SK-N-SH (cell line): Measurements from ENCODE around the gene DECR2. TPM values are rescaled to one million over a fixed set of nuclear protein-coding genes. Genes with fewer than 3 reads are reported as not detected.

Source experiments
- CTCF ChIA-PET: fragments of 300-600, 350-600 bp; formaldehyde crosslinking; extraction: SDS; loops from one replicate; lab custom pipeline; 2021; lab: Yijun Ruan, JAX
- POLR2A ChIA-PET: fragments of 350-600 bp; sonication (Branson Sonifier 250); formaldehyde crosslinking; extraction: SDS; loops from one replicate; lab custom pipeline; 2020; ENCODE audit warnings: antibody characterized with exemption, inconsistent platforms; lab: Yijun Ruan, JAX
- DNase-seq: peaks from one replicate; pipeline ENCODE4 v3.0.0; 2012
- H2AFZ ChIP-seq: fragments of 200-600 bp; sonication (generic); 2 replicates; pipeline ENCODE4 v1.8.1; 2016; ENCODE audit warnings: antibody characterized with exemption, mild to moderate bottlenecking, low read depth
- H3F3A ChIP-seq: fragments of 200-600 bp; sonication (generic); replicated peaks from 2 replicates; pipeline ENCODE3; 2016; ENCODE audit warnings: antibody characterized with exemption, mild to moderate bottlenecking; ENCODE audit not compliant: insufficient read depth
- H3K27ac ChIP-seq, 2 experiments: fragments of 200-500 bp in 1 of 2; fragments of 200-600 bp in 1 of 2; sonication (Bioruptor generic) in 1 of 2; sonication (generic), shearing (Covaris generic) in 1 of 2; 2 replicates each; pipeline versions ENCODE4 v1.5.1 to v1.6.1; 2014 to 2016; ENCODE audit warnings: low read depth in 2 of 2, inconsistent platforms in 1 of 2, low read length in 1 of 2, mild to moderate bottlenecking in 1 of 2, mixed read lengths in 1 of 2
- H3K27me3 ChIP-seq: fragments of 200-600 bp; sonication (generic), shearing (Covaris generic); 2 replicates; pipeline ENCODE4 v1.6.1; 2016; ENCODE audit warnings: mixed run types; ENCODE audit not compliant: insufficient read depth
- H3K36me3 ChIP-seq, 2 experiments: fragments of 200-500 bp in 1 of 2; fragments of 200-600 bp in 1 of 2; sonication (Bioruptor generic) in 1 of 2; sonication (generic) in 1 of 2; replicated peaks in 1 of 2; 2 replicates each; pipeline versions ENCODE3 to v1.5.1; 2014 to 2016; ENCODE audit warnings: low read length in 1 of 2, mild to moderate bottlenecking in 1 of 2; ENCODE audit not compliant: insufficient read depth in 2 of 2, control insufficient read depth in 1 of 2
- H3K4me1 ChIP-seq, 2 experiments: fragments of 200-500 bp in 1 of 2; fragments of 200-600 bp in 1 of 2; sonication (Bioruptor generic) in 1 of 2; sonication (generic), shearing (Covaris generic) in 1 of 2; 2 replicates each; pipeline versions ENCODE4 v1.5.1 to v1.6.1; 2014 to 2016; ENCODE audit warnings: low read depth in 1 of 2, low read length in 1 of 2, mixed run types in 1 of 2; ENCODE audit not compliant: insufficient read depth in 2 of 2, control insufficient read depth in 1 of 2
- H3K4me2 ChIP-seq: fragments of 200-600 bp; sonication (generic), shearing (Covaris generic); 2 replicates; pipeline ENCODE4 v1.6.1; 2017; ENCODE audit warnings: mixed run types
- H3K4me3 ChIP-seq, 2 experiments: fragments of 200-500 bp in 1 of 2; fragments of 200-600 bp in 1 of 2; sonication (Bioruptor generic) in 1 of 2; sonication (generic), shearing (Covaris generic) in 1 of 2; 2 replicates each; pipeline versions ENCODE4 v1.5.1 to v1.8.1; 2014 to 2016; ENCODE audit warnings: low read depth in 2 of 2, inconsistent platforms in 1 of 2, low read length in 1 of 2, mild to moderate bottlenecking in 1 of 2, mixed read lengths in 1 of 2, moderate library complexity in 1 of 2
- H3K79me2 ChIP-seq: fragments of 200-600 bp; sonication (generic); 2 replicates; pipeline ENCODE4 v1.8.1; 2017; ENCODE audit warnings: mild to moderate bottlenecking; ENCODE audit not compliant: insufficient read depth
- H3K9ac ChIP-seq: fragments of 200-600 bp; sonication (generic); 2 replicates; pipeline ENCODE4 v1.6.1; 2017; ENCODE audit warnings: mixed run types
- H3K9me2 ChIP-seq: fragments of 200-600 bp; sonication (generic); 2 replicates; pipeline ENCODE4 v1.6.1; 2017; ENCODE audit warnings: mixed run types
- H3K9me3 ChIP-seq: fragments of 200-600 bp; sonication (generic); 2 replicates; pipeline ENCODE4 v1.6.1; 2017; ENCODE audit warnings: mixed run types, mild to moderate bottlenecking, moderate library complexity
- H4K20me1 ChIP-seq: fragments of 200-600 bp; sonication (generic); 2 replicates; pipeline ENCODE4 v1.6.1; 2017; ENCODE audit warnings: mild to moderate bottlenecking, mixed run types; ENCODE audit not compliant: insufficient read depth
- ELF1 ChIP-seq: IDR thresholded peaks from 2 replicates; pipeline ENCODE4 v1.4.0; 2012
- EP300 ChIP-seq, 2 experiments: IDR thresholded peaks; 2 replicates each; pipeline versions ENCODE4 v1.4.0 to v1.6.1; 2012; ENCODE audit warnings: borderline replicate concordance in 1 of 2, low read depth in 1 of 2, low read length in 1 of 2
- EZH2phosphoT487 ChIP-seq: fragments of 200-600 bp; sonication (generic); IDR thresholded peaks from 2 replicates; pipeline ENCODE4 v1.6.1; 2017; ENCODE audit warnings: low read depth, mixed run types, mild to moderate bottlenecking, antibody characterized with exemption, moderate library complexity, borderline replicate concordance
- FOSL2 ChIP-seq: IDR thresholded peaks from 2 replicates; pipeline ENCODE4 v1.4.0; 2012; ENCODE audit warnings: low read depth, mild to moderate bottlenecking, moderate library complexity, borderline replicate concordance
- FOXJ3 ChIP-seq: sonication (generic); formaldehyde crosslinking; IDR thresholded peaks from 2 replicates; pipeline ENCODE4 v1.5.1; 2020; ENCODE audit warnings: mild to moderate bottlenecking, missing genetic modification reagents
- FOXM1 ChIP-seq: IDR thresholded peaks from 2 replicates; pipeline ENCODE4 v1.4.0; 2012; ENCODE audit warnings: low read depth, mild to moderate bottlenecking
- GATA2 ChIP-seq: sonication (generic); formaldehyde crosslinking; IDR thresholded peaks from 2 replicates; pipeline ENCODE4 v1.5.0; 2020; ENCODE audit warnings: mild to moderate bottlenecking, missing genetic modification reagents
- IRF3 ChIP-seq: fragments of 150-350 bp; IDR thresholded peaks from 2 replicates; pipeline ENCODE4 v1.6.1; 2016; ENCODE audit warnings: mild to moderate bottlenecking, low read depth, low read length
- JUND ChIP-seq: IDR thresholded peaks from 2 replicates; pipeline ENCODE4 v1.4.0; 2012
- MEF2A ChIP-seq: IDR thresholded peaks from 2 replicates; pipeline ENCODE4 v1.4.0; 2012; ENCODE audit warnings: low read depth, borderline replicate concordance
- MXI1 ChIP-seq: IDR thresholded peaks from 2 replicates; pipeline ENCODE4 v1.6.1; 2012; ENCODE audit warnings: mild to moderate bottlenecking, low read depth, low read length, improper control_type of control experiment
- NFIC ChIP-seq: IDR thresholded peaks from 2 replicates; pipeline ENCODE4 v1.4.0; 2012; ENCODE audit warnings: borderline replicate concordance
- NRF1 ChIP-seq: IDR thresholded peaks from 2 replicates; pipeline ENCODE4 v1.6.1; 2012; ENCODE audit warnings: low read depth, mild to moderate bottlenecking, low read length
- POLR2AphosphoS5 ChIP-seq: IDR thresholded peaks from 2 replicates; pipeline ENCODE4 v1.6.1; 2012; ENCODE audit warnings: low read depth, low read length
- TAF1 ChIP-seq: IDR thresholded peaks from 2 replicates; pipeline ENCODE4 v1.6.1; 2012; ENCODE audit warnings: low read depth, mild to moderate bottlenecking, low read length, moderate library complexity, borderline replicate concordance
- TEAD4 ChIP-seq: IDR thresholded peaks from 2 replicates; pipeline ENCODE4 v1.4.0; 2012; ENCODE audit warnings: mild to moderate bottlenecking, borderline replicate concordance; ENCODE audit not compliant: insufficient read depth
- YY1 ChIP-seq: IDR thresholded peaks from 2 replicates; pipeline ENCODE4 v1.4.0; 2012; ENCODE audit warnings: low read depth, mild to moderate bottlenecking
- WGBS: methylation state at CpG from one replicate; pipeline ENCODE4 v1.1.6; 2017; ENCODE audit warnings: low lambda C conversion rate; 5-methylcytosine and 5-hydroxymethylcytosine counted together
- polyA plus RNA-seq, 3 experiments: library from polyadenylated mRNA; depleted of rRNA; stranded (reverse); fragments of >200 nt; gene quantifications; 2 replicates each; pipeline ENCODE4 v1.2.3, GENCODE V29; 2012
- TF ChIP-seq, protein P1 (sequence below): fragments of 200-600 bp; sonication (generic); IDR thresholded peaks from 2 replicates; pipeline ENCODE4 v1.6.1; 2017; ENCODE audit warnings: antibody characterized with exemption, mild to moderate bottlenecking, moderate library complexity
- TF ChIP-seq, protein P2 (sequence below): fragments of 150-350 bp; IDR thresholded peaks from 2 replicates; pipeline ENCODE4 v1.6.1; 2017; ENCODE audit warnings: antibody characterized with exemption, low read length, low read depth, borderline replicate concordance

DECR2 gene
- polyA plus RNA-seq, 1 of the 3 experiments (the other 2 are of a cell fraction), result 53.0 TPM

DNA sequence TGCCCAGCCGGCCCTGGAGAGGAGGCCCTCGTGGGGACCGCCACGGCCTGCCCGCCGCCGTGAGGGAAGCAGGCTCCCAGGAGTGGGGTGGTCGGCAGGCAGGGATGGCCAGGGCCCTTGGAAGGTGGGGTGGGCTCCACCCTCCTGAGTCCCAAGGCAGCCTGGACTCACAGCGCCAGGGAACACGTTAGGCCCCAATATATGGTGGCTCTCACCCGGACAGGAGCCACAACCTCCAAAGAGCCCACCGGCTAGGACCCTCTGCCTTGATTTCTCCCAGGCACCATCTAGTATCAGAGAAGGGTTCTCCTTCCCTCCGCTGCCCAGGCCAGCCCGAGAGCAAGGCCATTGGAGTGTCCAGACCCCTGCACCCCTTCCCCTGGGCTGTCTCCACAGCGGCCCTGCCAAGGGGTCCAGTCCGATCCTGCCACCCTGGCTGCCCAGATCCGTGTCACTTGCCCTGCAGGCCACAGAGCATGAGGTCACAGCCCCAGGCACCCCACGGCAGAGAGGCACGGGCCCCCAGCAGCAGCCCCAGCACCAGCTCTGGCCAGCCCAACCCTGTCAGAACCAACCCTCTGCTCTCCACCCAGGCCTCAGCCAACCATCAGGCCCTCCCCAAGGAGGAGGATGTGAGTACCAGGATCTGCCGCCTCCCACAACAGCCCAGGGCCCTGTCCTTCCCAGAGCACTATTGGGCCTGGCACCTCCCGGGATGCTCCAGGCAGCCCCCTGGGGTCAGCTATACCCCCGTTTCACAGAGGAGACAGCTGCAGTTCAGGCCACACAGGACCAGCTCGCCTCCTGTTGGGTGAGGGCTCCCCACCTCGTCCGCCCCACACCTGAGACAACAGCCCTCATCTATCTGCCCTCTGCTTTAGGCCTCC lies 48.0 kb upstream of the DECR2 start:
- ChIA-PET CTCF (interaction anchor here (0.6 to 3.9 kb wide), 9 partner anchors 9 to 247 kb away, joined by 3 to 21 read pairs (median 4); partner anchors contain the start of genes FAM234A and HBQ1), POLR2A (interaction anchor here (1.6 kb wide), 1 partner anchor 8 kb away, joined by 3 read pairs; no protein-coding TSS in a partner anchor)
- peaks cover 4 to 7% of the 10 kb centered on the region in 2 experiments for H3K36me3 ChIP-seq
- H3K4me2 ChIP-seq, result peak overlapping the region; percentile 71; the same call in 1 of the 2 replicates
- peak overlapping the region; percentile 39 to 46; a peak in 3 of 4 replicates for H3K4me3 ChIP-seq
- H3K27ac ChIP-seq, result no peak overlapping the region; a peak in 1 of 4 replicates
- peaks cover 22% of the 10 kb centered on the region for H4K20me1 ChIP-seq
- H3K9me2 ChIP-seq, result no peaks in the 10 kb centered on the region
- H2AFZ ChIP-seq, result 0 out of 2 replicates have a peak overlapping the region, but pooled peaks have one; percentile 41
- peak overlapping the region; percentile 36; the same call in 1 of the 2 replicates for H3K9ac ChIP-seq
- WGBS, result 60% methylated on average over 8 of the region's 25 CpGs
- H3K27me3 ChIP-seq, result no peaks in the 10 kb centered on the region
- H3K9me3 ChIP-seq, result no peaks in the 10 kb centered on the region
- peaks cover 33% of the 10 kb centered on the region for H3K79me2 ChIP-seq
- H3K4me1 ChIP-seq, result peaks cover 0 to 4% of the 10 kb centered on the region in 2 experiments; a peak in 2 of 4 replicates
- no peak for DNase-seq
- H3F3A ChIP-seq, result no peaks in the 10 kb centered on the region
- no peak for TF ChIP-seq GATA2
- no peak for TF ChIP-seq TAF1
- TF ChIP-seq NRF1, result no peak
- no peak for TF ChIP-seq JUND
- TF ChIP-seq, protein P1, sequence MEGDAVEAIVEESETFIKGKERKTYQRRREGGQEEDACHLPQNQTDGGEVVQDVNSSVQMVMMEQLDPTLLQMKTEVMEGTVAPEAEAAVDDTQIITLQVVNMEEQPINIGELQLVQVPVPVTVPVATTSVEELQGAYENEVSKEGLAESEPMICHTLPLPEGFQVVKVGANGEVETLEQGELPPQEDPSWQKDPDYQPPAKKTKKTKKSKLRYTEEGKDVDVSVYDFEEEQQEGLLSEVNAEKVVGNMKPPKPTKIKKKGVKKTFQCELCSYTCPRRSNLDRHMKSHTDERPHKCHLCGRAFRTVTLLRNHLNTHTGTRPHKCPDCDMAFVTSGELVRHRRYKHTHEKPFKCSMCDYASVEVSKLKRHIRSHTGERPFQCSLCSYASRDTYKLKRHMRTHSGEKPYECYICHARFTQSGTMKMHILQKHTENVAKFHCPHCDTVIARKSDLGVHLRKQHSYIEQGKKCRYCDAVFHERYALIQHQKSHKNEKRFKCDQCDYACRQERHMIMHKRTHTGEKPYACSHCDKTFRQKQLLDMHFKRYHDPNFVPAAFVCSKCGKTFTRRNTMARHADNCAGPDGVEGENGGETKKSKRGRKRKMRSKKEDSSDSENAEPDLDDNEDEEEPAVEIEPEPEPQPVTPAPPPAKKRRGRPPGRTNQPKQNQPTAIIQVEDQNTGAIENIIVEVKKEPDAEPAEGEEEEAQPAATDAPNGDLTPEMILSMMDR, result no peak

DNA sequence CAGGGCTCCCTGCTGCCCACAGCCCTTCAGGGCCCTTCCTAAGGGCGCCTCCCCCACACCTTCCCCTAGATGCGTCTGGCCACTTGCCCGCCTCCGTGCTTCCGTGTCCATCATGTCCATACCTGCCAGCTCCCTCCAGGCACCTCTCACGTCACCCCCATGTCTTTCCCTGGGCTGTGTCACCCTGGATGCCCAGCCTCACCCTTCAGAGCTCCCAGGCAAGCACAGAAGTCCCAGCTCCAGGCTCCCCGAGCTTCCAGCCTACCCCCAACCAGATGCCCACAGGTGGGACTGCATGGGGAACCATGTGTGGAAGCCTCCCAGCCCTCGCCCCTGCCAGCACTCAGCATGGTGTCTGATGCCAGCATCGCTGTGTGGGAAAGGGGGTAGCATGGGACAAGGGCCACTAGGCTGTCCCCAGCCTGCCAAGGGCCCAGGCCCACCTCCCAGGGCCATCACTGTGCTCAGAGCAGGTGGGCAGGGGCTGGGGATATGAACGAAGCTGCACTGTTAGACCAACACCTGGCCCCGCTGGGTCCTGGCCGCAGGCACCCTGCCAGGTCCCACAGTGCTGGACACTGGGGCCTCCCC lies 47.3 kb upstream of the DECR2 start:
- Histone ChIP-seq H3K9me2 (no peaks in the 10 kb centered on the region), H3K79me2 (peaks cover 26% of the 10 kb centered on the region), H3F3A (no peaks in the 10 kb centered on the region), H3K27me3 (no peaks in the 10 kb centered on the region), H3K4me1 (peaks cover 0 to 4% of the 10 kb centered on the region in 2 experiments; a peak in 2 of 4 replicates), H3K4me2 (no peak overlapping the region), H3K9me3 (no peaks in the 10 kb centered on the region), H4K20me1 (peaks cover 18% of the 10 kb centered on the region; the same call in 1 of the 2 replicates), H3K36me3 (peaks cover 4 to 7% of the 10 kb centered on the region in 2 experiments), H3K4me3 (no peak overlapping the region), H3K9ac (no peak overlapping the region), H2AFZ (no peak overlapping the region), H3K27ac (no peak overlapping the region)
- 94% methylated on average over 9 of the region's 12 CpGs for WGBS
- no peak for DNase-seq
- ChIA-PET CTCF (interaction anchor here (0.6 to 3.9 kb wide), 5 partner anchors 8 to 247 kb away, joined by 3 to 21 read pairs (median 4); partner anchors contain the start of gene FAM234A), POLR2A (no interaction called here)
- no peak for TF ChIP-seq YY1
- TF ChIP-seq MEF2A, result no peak
- no peak for TF ChIP-seq EP300 (IDR thresholded peaks at IDR 0.05; ENCODE audit: borderline replicate concordance in 1 of 2, low read depth in 1 of 2, low read length in 1 of 2)
- TF ChIP-seq POLR2AphosphoS5, result no peak
- TF ChIP-seq, protein P2, sequence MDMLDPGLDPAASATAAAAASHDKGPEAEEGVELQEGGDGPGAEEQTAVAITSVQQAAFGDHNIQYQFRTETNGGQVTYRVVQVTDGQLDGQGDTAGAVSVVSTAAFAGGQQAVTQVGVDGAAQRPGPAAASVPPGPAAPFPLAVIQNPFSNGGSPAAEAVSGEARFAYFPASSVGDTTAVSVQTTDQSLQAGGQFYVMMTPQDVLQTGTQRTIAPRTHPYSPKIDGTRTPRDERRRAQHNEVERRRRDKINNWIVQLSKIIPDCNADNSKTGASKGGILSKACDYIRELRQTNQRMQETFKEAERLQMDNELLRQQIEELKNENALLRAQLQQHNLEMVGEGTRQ, result no peak
- TF ChIP-seq ELF1, result no peak
- no peak for TF ChIP-seq JUND
- no peak for TF ChIP-seq FOSL2
- no peak for TF ChIP-seq TEAD4
- TF ChIP-seq EZH2phosphoT487, result no peak
- TF ChIP-seq MXI1, result no peak
- TF ChIP-seq NFIC, result no peak
- TF ChIP-seq IRF3, result no peak
- no peak for TF ChIP-seq FOXJ3
- no peak for TF ChIP-seq FOXM1
